Left lung (tissue), 10 donors: ENCODE data around the gene TACR1. TPM values are rescaled to one million over a fixed set of nuclear protein-coding genes. Genes with fewer than 3 reads are reported as not detected.

Experiments used
- ATAC-seq: fragments of 200-7000 bp; cut with Tn5 transposase; one replicate; pipeline ENCODE4 v1.9.1; 2020; ENCODE audit warnings: moderate library complexity
- DNase-seq, 4 donors: peaks; one replicate each; pipeline ENCODE4 v3.0.0-alpha.2; 2013 to 2020
- H3K27ac ChIP-seq, 2 donors: fragments of 200-600 bp; sonication (generic) in 1 of 2; one replicate each; pipeline versions ENCODE4 v1.5.0 to v1.8.0; 2020 to 2021
- H3K27me3 ChIP-seq, 2 donors: fragments of 200-600 bp; sonication (generic) in 1 of 2; one replicate each; pipeline versions ENCODE4 v1.5.0 to v1.8.0; 2020 to 2021
- H3K36me3 ChIP-seq, 2 donors: fragments of 200-600 bp; sonication (generic) in 1 of 2; one replicate each; pipeline versions ENCODE4 v1.5.0 to v1.8.0; 2020 to 2021
- H3K4me1 ChIP-seq, 2 donors: fragments of 200-600 bp; one replicate each; pipeline ENCODE4 v1.8.0; 2021
- H3K4me3 ChIP-seq, 2 donors: fragments of 200-600 bp; sonication (generic) in 1 of 2; one replicate each; pipeline versions ENCODE4 v1.5.0 to v1.8.0; 2020 to 2021; ENCODE audit warnings: mild to moderate bottlenecking in 1 of 2
- H3K9me3 ChIP-seq, 2 donors: fragments of 200-600 bp; sonication (generic) in 1 of 2; one replicate each; pipeline versions ENCODE4 v1.5.0 to v1.8.0; 2020 to 2021
- intact Hi-C, 2 donors: fragments of 100-400 bp; cut with DNase I; formaldehyde crosslinking; loops; one replicate each; pipeline versions ENCODE4 v1.11.2 to v1.14.2; 2022
- polyA plus RNA-seq, 6 donors: library from polyadenylated mRNA; unstranded; fragments of 120-200 nt; gene quantifications; one replicate each; pipeline ENCODE4 v1.2.1, GENCODE V29; 2013; ENCODE audit not compliant: insufficient read length in 6 of 6
- total RNA-seq, 2 donors: library from RNA; stranded (reverse); fragmentation: NEBNext Ultra II Directional; extraction: Animal tissue kit (Norgen Biotek cat#: 25700); gene quantifications; one replicate each; pipeline ENCODE4 v1.2.1, GENCODE V29; 2021
- TF ChIP-seq, protein P1 (sequence below), 2 donors: fragments of 200-600 bp; sonication (generic) in 1 of 2; IDR thresholded peaks; one replicate each; pipeline versions ENCODE4 v1.5.0 to v1.8.0; 2021; ENCODE audit warnings: antibody characterized with exemption in 2 of 2
- donor health status: DM: no; HTN: yes; CAD: no.
- donor health status: DM: no; HTN: no; CAD: no.

TACR1 gene
- total and polyA plus RNA-seq, 8 donors, result 0.09 to 3.2 (median 2.2) TPM

DNA sequence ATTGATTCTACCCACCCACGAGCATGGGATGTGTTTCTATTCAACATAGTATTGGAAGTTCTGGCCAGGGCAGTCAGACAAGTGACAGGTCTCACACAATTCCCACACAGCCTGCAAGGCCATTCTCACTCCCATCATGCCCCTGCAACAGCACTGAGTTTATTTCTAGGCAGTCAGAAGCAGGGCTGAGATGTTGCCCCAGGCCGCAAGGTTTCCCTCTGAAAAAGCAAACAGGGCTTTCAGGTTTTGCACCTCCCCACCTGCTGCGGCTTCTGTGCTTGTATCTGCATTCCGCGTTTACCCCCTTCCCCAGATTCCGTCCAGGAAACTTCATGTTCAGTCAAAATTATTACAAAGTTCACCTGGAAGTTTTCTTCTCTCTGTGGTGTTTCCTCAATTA, 9.4 kb upstream of the TACR1 start:
- H3K4me1 ChIP-seq, result no peaks in the 10 kb centered on the region

DNA sequence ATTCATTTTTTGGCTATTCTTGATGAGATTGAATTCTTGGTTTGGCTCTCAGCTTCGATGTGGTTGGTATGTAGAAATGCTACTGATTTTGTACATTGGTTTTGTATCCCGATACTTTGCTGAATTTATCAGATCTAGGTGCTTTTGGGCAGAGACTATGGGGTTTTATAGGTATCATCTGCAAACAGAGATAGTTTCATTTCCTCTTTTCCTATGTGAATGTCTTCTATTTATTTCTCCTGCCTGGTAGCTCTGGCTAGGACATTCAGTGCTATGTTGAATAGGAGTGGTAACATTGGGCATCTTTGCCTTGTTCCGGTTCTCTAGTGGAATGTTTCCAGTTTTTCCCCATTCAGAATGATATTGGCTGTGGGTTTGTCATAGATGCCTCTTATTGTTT, 5.5 kb upstream of the TACR1 start:
- peaks cover 20 to 34% of the 10 kb centered on the region in 2 donors for H3K27me3 ChIP-seq
- ATAC-seq (no peak), DNase-seq (no peak)
- TF ChIP-seq, protein P1, sequence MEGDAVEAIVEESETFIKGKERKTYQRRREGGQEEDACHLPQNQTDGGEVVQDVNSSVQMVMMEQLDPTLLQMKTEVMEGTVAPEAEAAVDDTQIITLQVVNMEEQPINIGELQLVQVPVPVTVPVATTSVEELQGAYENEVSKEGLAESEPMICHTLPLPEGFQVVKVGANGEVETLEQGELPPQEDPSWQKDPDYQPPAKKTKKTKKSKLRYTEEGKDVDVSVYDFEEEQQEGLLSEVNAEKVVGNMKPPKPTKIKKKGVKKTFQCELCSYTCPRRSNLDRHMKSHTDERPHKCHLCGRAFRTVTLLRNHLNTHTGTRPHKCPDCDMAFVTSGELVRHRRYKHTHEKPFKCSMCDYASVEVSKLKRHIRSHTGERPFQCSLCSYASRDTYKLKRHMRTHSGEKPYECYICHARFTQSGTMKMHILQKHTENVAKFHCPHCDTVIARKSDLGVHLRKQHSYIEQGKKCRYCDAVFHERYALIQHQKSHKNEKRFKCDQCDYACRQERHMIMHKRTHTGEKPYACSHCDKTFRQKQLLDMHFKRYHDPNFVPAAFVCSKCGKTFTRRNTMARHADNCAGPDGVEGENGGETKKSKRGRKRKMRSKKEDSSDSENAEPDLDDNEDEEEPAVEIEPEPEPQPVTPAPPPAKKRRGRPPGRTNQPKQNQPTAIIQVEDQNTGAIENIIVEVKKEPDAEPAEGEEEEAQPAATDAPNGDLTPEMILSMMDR (IDR thresholded peaks at IDR 0.05), result no peak
- no peaks in the 10 kb centered on the region for H3K36me3 ChIP-seq
- no peaks in the 10 kb centered on the region for H3K9me3 ChIP-seq
- peaks cover 5 to 10% of the 10 kb centered on the region in 2 donors for H3K4me1 ChIP-seq
- no peak overlapping the region for H3K27ac ChIP-seq
- intact Hi-C loops, result no loop called here
- H3K4me3 ChIP-seq, result no peak overlapping the region

More for the DNA sequence above, 9.4 kb upstream of the TACR1 start:
- intact Hi-C loops, result no loop called here
- H3K9me3 ChIP-seq, result no peaks in the 10 kb centered on the region
- TF ChIP-seq, protein P1 (IDR thresholded peaks at IDR 0.05), result no peak
- ATAC-seq (no peak), DNase-seq (no peak)
- H3K27ac ChIP-seq, result no peak overlapping the region
- H3K4me3 ChIP-seq, result no peak overlapping the region
- H3K36me3 ChIP-seq, result no peaks in the 10 kb centered on the region
- no peaks in the 10 kb centered on the region for H3K27me3 ChIP-seq

DNA sequence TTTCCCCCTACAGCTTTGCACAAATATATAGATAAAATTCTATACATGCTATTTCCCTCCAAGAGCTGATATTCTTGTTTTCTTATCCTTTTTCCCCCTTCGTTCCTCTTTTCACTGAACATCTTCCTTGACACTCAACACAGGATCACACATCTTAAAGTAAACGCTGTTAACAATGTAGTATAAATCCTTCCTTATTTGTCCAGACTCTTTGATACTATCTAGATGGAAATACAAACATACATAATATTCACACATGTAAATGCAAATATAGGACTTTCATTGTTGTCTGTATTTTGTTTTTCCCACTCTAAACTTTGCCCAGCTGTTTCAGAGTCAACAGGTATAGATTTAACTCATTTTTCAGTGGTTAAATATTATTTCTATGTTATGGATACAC, 3.0 kb upstream of the TACR1 start:
- intact Hi-C loops, result no loop called here
- H3K4me1 ChIP-seq, result peaks cover 8 to 22% of the 10 kb centered on the region in 2 donors
- H3K36me3 ChIP-seq, result no peaks in the 10 kb centered on the region
- H3K27me3 ChIP-seq, result peaks cover 33 to 58% of the 10 kb centered on the region in 2 donors
- ATAC-seq (no peak), DNase-seq (no peak)
- H3K9me3 ChIP-seq, result no peaks in the 10 kb centered on the region
- H3K4me3 ChIP-seq, result no peak overlapping the region
- no peak overlapping the region for H3K27ac ChIP-seq
- TF ChIP-seq, protein P1 (IDR thresholded peaks at IDR 0.05), result no peak

DNA sequence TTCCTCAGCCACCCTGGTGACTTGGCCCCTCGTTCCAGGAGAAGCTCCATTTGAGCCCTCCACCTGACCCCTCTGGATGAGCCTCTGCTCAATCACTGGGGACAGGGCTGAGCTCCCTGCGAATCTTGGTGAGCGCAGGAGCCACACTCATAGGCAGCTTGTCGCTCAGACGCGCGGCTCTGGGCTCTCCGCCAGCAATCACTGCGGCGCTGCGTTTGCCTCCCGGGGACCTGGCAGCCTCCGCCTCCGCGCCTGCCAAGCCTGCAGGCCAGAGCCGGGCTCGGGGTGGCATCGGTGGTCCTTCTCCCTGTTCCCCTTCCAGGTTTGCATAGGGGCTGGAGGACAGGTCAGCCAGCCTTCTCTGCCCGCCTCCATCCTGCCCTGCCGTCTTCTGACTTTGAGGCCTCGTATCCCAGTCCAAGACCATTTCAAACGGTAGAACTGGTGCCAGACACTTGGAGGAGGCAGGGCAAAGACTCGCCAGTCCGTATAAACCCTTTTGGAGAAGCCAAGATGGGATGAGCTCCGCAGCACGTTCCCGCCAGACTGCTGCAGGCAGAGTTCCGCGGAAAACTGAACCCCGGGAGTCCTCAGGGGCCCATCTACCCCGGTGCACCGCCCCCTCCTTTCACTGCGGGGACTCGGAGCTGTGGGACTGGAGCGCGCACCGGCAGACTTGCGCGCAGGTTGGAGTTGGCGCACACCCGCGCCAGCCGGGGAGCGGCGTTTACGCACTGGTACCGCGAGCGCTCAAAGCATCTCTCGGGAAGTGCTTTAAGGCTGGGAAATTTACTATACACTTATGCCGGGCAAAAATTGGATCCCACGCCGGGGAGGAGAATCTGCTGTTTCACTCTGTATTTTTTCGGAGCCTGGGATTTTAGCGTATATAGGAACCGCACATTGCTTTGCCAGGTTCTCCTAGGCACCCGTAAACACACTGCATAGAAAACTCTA, 1.1 kb upstream of the TACR1 start:
- Histone ChIP-seq H3K4me1 (peaks cover 8 to 22% of the 10 kb centered on the region in 2 donors), H3K9me3 (no peaks in the 10 kb centered on the region), H3K36me3 (no peaks in the 10 kb centered on the region), H3K27ac (no peak overlapping the region), H3K4me3 (peak overlapping the region; percentile 8 to 24), H3K27me3 (peaks cover 33 to 76% of the 10 kb centered on the region in 2 donors)
- peak in 3 of 4 donors; percentile 49 to 86 (median 66) for DNase-seq
- TF ChIP-seq, protein P1 (IDR thresholded peaks at IDR 0.05), result no peak
- ATAC-seq, result peak; percentile 88
- intact Hi-C loops, result no loop called here

DNA sequence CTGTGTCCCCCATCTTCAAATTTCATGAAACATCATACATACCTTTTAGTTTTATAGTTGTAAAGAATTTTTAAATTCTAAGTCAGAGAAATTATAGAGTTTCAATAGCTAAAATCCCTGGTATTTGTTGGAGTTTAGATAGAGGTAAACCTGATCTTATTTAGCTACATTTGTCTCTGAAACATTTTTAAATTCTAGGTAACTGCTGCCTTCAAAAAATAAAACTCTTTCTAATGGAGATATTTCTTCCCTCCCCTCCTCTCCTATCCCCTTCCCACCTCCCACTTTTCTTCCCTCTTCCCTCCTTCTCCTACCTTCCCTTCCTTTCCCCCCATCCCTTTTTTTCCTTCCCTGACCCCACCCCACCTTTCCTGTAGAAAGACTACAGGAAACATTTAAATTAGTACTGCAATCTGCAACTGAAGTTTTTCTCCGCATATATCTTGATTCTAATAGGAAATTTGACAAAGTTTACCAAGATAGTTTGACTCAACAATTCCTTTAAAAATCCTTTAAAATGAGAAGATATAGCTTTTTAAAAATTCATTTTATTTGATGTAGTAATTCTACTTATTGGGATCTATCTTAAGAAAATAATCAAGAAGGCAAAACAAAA, 4.1 kb downstream of the TACR1 start:
- no peak for ATAC-seq
- Histone ChIP-seq H3K36me3 (no peaks in the 10 kb centered on the region), H3K9me3 (no peaks in the 10 kb centered on the region), H3K4me1 (peaks cover 6 to 15% of the 10 kb centered on the region in 2 donors), H3K27ac (no peak overlapping the region), H3K4me3 (no peak overlapping the region), H3K27me3 (peaks cover 15 to 46% of the 10 kb centered on the region in 2 donors)
- no peak for DNase-seq
- TF ChIP-seq, protein P1 (IDR thresholded peaks at IDR 0.05), result no peak
- intact Hi-C loops, result no loop called here
